Neutrophil (primary cell): Measurements from ENCODE around the gene JMJD1C.
"Not testable (repeated sequence)": the region's sequence is repeated elsewhere in the genome, so short reads cannot be mapped to it uniquely, and the experiment has no call there.

Experiments used
- H3K27ac ChIP-seq: fragments of 200-600 bp; sonication (generic); 2 replicates; pipeline ENCODE4 v1.5.1; 2016; ENCODE audit warnings: mild to moderate bottlenecking, moderate library complexity
- H3K27me3 ChIP-seq: fragments of 200-600 bp; sonication (generic); 2 replicates; pipeline ENCODE4 v1.6.0; 2016; ENCODE audit warnings: mild to moderate bottlenecking
- H3K36me3 ChIP-seq: fragments of 200-600 bp; sonication (generic); 2 replicates; pipeline ENCODE4 v1.5.1; 2017
- H3K4me1 ChIP-seq, 2 experiments: fragments of 200-600 bp in 1 of 2; sonication (generic) in 1 of 2; 1 replicate in 1 of 2; 2 replicates in 1 of 2; pipeline versions ENCODE4 v1.5.1 to v1.6.1; 2013 to 2016; ENCODE audit warnings: low read depth in 1 of 2, low read length in 1 of 2, mild to moderate bottlenecking in 1 of 2, moderate library complexity in 1 of 2; ENCODE audit not compliant: control insufficient read depth in 1 of 2, insufficient read depth in 1 of 2
- H3K4me3 ChIP-seq, 2 experiments: fragments of 200-600 bp in 1 of 2; sonication (generic) in 1 of 2; 1 replicate in 1 of 2; 2 replicates in 1 of 2; pipeline ENCODE4 v1.5.1; 2013 to 2016; ENCODE audit warnings: low read depth in 1 of 2, low read length in 1 of 2, mild to moderate bottlenecking in 1 of 2, moderate library complexity in 1 of 2
- H3K9me3 ChIP-seq: fragments of 200-600 bp; sonication (generic); 2 replicates; pipeline ENCODE4 v1.5.1; 2016
- TF ChIP-seq, protein P1 (sequence below): fragments of 200-600 bp; sonication (generic); IDR thresholded peaks from 2 replicates; pipeline ENCODE4 v1.5.1; 2016; ENCODE audit warnings: antibody characterized with exemption

JMJD1C gene

DNA sequence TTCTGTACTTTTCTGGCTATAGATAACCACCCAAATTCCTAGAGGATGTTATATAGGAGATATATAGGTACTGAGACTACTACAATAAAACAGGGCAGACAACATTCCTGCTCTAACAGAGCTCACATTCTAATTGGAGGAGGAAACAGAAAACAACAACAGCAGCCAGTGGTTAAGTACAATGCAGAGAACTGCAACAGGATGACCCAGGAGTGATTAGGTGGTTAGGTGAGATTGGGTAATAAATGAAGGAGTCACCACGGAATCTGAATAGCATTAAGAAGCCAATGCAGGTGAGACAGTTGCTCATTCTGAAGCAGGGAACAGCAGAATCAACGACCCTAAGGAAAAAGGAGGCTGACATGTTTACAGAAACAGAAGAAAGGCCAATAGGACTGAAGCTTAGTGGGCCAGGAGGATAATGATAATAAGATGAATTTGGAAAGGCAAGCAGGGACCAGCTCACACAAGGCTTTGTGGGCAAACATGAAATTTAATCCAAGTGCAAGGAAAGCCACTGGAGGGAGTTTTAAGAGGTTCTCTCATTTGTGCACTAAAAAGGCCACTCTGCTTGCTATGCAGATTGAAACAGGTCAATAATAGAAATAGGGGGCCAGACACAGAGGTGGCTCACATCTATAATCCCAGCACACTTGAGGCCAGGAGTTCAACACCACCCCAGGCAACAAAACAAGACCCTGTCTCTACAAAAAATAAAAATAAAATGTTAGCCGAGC is 38.5 kb upstream of the JMJD1C start:
- TF ChIP-seq, protein P1, sequence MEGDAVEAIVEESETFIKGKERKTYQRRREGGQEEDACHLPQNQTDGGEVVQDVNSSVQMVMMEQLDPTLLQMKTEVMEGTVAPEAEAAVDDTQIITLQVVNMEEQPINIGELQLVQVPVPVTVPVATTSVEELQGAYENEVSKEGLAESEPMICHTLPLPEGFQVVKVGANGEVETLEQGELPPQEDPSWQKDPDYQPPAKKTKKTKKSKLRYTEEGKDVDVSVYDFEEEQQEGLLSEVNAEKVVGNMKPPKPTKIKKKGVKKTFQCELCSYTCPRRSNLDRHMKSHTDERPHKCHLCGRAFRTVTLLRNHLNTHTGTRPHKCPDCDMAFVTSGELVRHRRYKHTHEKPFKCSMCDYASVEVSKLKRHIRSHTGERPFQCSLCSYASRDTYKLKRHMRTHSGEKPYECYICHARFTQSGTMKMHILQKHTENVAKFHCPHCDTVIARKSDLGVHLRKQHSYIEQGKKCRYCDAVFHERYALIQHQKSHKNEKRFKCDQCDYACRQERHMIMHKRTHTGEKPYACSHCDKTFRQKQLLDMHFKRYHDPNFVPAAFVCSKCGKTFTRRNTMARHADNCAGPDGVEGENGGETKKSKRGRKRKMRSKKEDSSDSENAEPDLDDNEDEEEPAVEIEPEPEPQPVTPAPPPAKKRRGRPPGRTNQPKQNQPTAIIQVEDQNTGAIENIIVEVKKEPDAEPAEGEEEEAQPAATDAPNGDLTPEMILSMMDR, result no peak
- Histone ChIP-seq H3K27ac (no peak overlapping the region), H3K4me3 (no peak overlapping the region)

GRCh38 chr10:63503395-63503794 is 37.6 kb upstream of the JMJD1C start:
- H3K4me1 ChIP-seq, result peaks cover 4 to 7% of the 10 kb centered on the region in 2 experiments
- H3K27ac ChIP-seq, result no peak overlapping the region
- H3K4me3 ChIP-seq, result no peak overlapping the region
- TF ChIP-seq, protein P1, result no peak
- no peaks in the 10 kb centered on the region for H3K27me3 ChIP-seq
- H3K36me3 ChIP-seq, result no peaks in the 10 kb centered on the region
- no peaks in the 10 kb centered on the region for H3K9me3 ChIP-seq

More for the DNA sequence above, 38.5 kb upstream of the JMJD1C start:
- Histone ChIP-seq H3K4me1 (peaks cover 0 to 7% of the 10 kb centered on the region in 2 experiments), H3K27me3 (no peaks in the 10 kb centered on the region), H3K36me3 (no peaks in the 10 kb centered on the region), H3K9me3 (no peaks in the 10 kb centered on the region)

- no peaks in the 10 kb centered on the region for H3K27me3 ChIP-seq
- H3K27ac ChIP-seq, result no peak overlapping the region
- no peaks in the 10 kb centered on the region for H3K36me3 ChIP-seq
- no peaks in the 10 kb centered on the region for H3K9me3 ChIP-seq
- peaks cover 4 to 7% of the 10 kb centered on the region in 2 experiments for H3K4me1 ChIP-seq
- H3K4me3 ChIP-seq, result no peak overlapping the region
- TF ChIP-seq, protein P1, result no peak
These were observed 37.1 kb upstream of the JMJD1C start for GRCh38 chr10:63502832-63503231.

DNA sequence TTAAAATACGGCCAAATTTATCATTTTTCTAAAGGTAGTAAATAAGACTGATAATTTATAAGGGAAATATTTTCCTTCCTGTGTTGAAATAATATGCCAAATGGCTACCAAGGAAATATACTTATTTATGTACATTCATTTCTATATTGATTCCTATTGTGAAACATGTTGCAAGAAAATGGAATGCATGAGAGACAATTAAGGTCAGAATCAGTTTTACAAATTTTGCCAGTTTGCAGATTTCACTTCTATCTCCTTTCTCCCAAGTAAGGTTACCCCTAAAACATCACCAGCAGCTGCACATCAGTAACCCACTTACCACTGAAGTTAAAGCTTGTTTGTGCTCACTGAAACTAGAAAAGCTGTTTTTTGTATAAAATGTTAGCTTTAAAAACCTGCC is 36.2 kb upstream of the JMJD1C start:
- TF ChIP-seq, protein P1, result no peak
- Histone ChIP-seq H3K4me1 (peaks cover 4 to 7% of the 10 kb centered on the region in 2 experiments), H3K9me3 (no peaks in the 10 kb centered on the region), H3K4me3 (no peak overlapping the region), H3K27me3 (no peaks in the 10 kb centered on the region), H3K36me3 (no peaks in the 10 kb centered on the region), H3K27ac (no peak overlapping the region)

DNA sequence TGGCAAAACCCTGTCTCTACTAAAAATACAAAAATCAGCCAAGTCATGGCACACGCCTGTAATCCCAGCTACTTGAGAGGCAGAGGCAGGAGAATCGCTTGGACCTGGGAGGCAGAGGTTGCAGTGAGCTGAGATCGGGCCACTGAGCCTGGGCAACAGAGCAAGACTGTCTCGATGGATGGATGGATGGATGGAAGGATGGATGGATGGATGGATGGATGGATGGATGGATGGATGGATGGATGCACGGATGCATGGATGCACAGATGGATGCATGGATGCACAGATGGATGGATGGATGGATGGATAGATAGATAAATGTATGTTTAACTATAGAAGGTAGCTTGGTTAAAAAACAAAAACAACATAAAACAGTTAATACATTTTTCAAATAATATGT is 34.8 kb upstream of the JMJD1C start:
- not testable (repeated sequence) for H3K9me3 ChIP-seq, H3K4me1 ChIP-seq, H3K27ac ChIP-seq, H3K36me3 ChIP-seq, H3K27me3 ChIP-seq, H3K4me3 ChIP-seq

GRCh38 chr10:63498665-63499064 is 32.9 kb upstream of the JMJD1C start:
- H3K4me3 ChIP-seq, result no peak overlapping the region
- TF ChIP-seq, protein P1, result no peak
- H3K27me3 ChIP-seq, result no peaks in the 10 kb centered on the region
- no peaks in the 10 kb centered on the region for H3K36me3 ChIP-seq
- H3K9me3 ChIP-seq, result no peaks in the 10 kb centered on the region
- peaks cover 0 to 4% of the 10 kb centered on the region in 2 experiments for H3K4me1 ChIP-seq
- H3K27ac ChIP-seq, result no peak overlapping the region
